ENCODE measurements around the gene TTC6. TPM values are rescaled to one million over a fixed set of nuclear protein-coding genes. Genes with fewer than 3 reads are reported as not detected.

The TTC6 gene
- total and polyA plus RNA-seq, 10 of the 15 experiments (the other 5 are each of a cell fraction or from before 2014, with no cell fraction given), result not detected

GRCh38 chr14:37620856-37621255 is 25.4 kb downstream of the TTC6 start:
- SMC1A ChIA-PET (ENCODE audit: uncharacterized antibody, unreplicated experiment), result no interaction called here
- no peaks in the 10 kb centered on the region for H3K36me3 ChIP-seq (ENCODE audit: control insufficient read depth in 2 of 2, insufficient read depth in 2 of 2, low read length in 1 of 2)
- H3K27ac ChIP-seq (ENCODE audit: control insufficient read depth, insufficient read depth), result no peak overlapping the region
- POLR2A ChIA-PET, result no interaction called here
- ATAC-seq (no peak), DNase-seq (ENCODE audit: low read depth, low spot score) (no peak), FAIRE-seq (no peak)
- H3K4me3 ChIP-seq, result no peak overlapping the region
- H3K9ac ChIP-seq (ENCODE audit: control insufficient read depth, insufficient read depth, low read length), result no peak overlapping the region
- no peaks in the 10 kb centered on the region for H3K4me1 ChIP-seq (ENCODE audit: control insufficient read depth, insufficient read depth, low read length)
- H3K9me3 ChIP-seq (replicated peaks; ENCODE audit: control insufficient read depth, insufficient read depth, low read length), result no peaks in the 10 kb centered on the region; the same call in 2 of the 3 replicates
- no peaks in the 10 kb centered on the region for H3K79me2 ChIP-seq (ENCODE audit: control insufficient read depth, insufficient read depth, low read length)
- in situ Hi-C loops (cut with MboI) (no loop called here), intact Hi-C loops (cut with micrococcal nuclease; ENCODE audit: unreplicated experiment) (no loop called here)
- no peaks in the 10 kb centered on the region for H4K20me1 ChIP-seq (ENCODE audit: control insufficient read depth, insufficient read depth)
- RAD21 ChIA-PET (ENCODE audit: unreplicated experiment), result no interaction called here
- no peaks in the 10 kb centered on the region for H3K27me3 ChIP-seq (replicated peaks in 1 of 2; ENCODE audit: control insufficient read depth in 2 of 2, insufficient read depth in 2 of 2, low read length in 1 of 2)
- H3K4me2 ChIP-seq (ENCODE audit: control insufficient read depth, insufficient read depth), result no peak overlapping the region
- CTCF ChIA-PET, result no interaction called here
- H2AFZ ChIP-seq (ENCODE audit: control insufficient read depth, low read depth, low read length), result no peak overlapping the region
- TF ChIP-seq IKZF1 (conservative IDR thresholded peaks at IDR 0.05) (no peak), ZNF274 (IDR thresholded peaks at IDR 0.05; ENCODE audit: insufficient read depth, insufficient read length) (no peak), TBL1XR1 (IDR thresholded peaks at IDR 0.05; ENCODE audit: low read depth, low read length) (no peak), PAX8 (IDR thresholded peaks at IDR 0.05) (no peak), ZBED1 (IDR thresholded peaks at IDR 0.05; ENCODE audit: borderline replicate concordance) (no peak), RUNX3 (IDR thresholded peaks at IDR 0.05; ENCODE audit: low read length) (no peak), TAF1 (IDR thresholded peaks at IDR 0.05; ENCODE audit: borderline replicate concordance, low read depth, low read length) (no peak), BACH1 (IDR thresholded peaks at IDR 0.05; ENCODE audit: borderline replicate concordance) (no peak), NRF1 (conservative IDR thresholded peaks at IDR 0.05; ENCODE audit: low read depth, low read length) (no peak), TCF7 (IDR thresholded peaks at IDR 0.05; ENCODE audit: borderline replicate concordance) (no peak), TCF3 (IDR thresholded peaks at IDR 0.05; ENCODE audit: borderline replicate concordance, insufficient read depth, low read depth, low read length) (no peak), IRF5 (IDR thresholded peaks at IDR 0.05; ENCODE audit: borderline replicate concordance) (no peak), NFIC (IDR thresholded peaks at IDR 0.05; ENCODE audit: low read depth, low read length) (no peak)
- no TSS peak for BruUV-seq (replicated peaks)

All from GM12878 (cell line).